Effector CD4-positive, alpha-beta T cell (primary cell): ENCODE measurements around the gene RGCC.
"Not testable (repeated sequence)": the region's sequence is repeated elsewhere in the genome, so short reads cannot be mapped to it uniquely, and the experiment has no call there.

Experiments used
- DNase-seq: peaks from one replicate; pipeline ENCODE4 v3.0.0-alpha.2; 2020
- total RNA-seq: gene quantifications from one replicate; lab custom pipeline; 2026; lab: John Stamatoyannopoulos, UW

Gene RGCC
- 554 reads per million, percentile 98 among the genes with 10 or more reads in this experiment for total RNA-seq

DNA sequence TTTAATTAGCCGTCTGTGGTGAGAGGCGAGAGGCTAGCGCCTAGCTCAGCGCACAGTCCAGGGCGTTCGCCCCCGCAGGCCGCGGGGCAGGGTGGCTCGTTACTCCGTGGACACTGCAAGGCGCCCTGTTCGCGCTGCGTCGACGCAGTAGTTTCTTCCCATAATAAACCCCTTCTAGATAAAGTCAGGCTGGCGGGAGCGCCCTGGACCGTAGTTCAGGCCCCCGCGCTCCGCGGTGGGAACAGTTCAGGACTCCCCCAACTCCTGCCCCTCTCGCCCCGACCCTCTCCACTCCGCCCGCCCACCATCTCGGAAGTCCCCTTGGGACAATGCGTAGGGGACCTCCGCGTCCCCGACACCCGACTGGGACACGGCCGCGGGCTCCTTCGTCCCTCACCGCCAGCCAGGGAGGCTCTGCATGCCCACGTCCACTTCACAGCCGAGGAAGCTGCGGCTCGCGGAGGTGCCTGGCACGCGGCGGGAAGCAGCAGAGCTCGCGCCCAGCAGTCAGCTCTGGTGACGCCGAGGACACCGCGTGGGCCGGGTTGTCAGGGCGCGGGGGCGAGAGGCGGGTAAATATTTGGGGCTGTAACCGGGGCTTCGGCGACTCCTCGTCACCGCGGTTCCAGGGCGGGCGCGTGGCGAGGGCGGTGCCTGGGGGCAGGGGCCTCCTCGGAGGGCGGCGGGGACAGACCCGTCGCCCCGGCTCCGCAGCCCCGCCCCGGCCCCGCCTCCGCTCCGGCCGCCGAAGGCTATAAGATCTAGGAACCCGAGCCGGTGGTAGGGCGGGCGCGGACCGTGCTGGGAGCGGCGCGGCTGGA, at the start of gene RGCC:
RGCC (plus strand) TSS at position 783 of the 821 bp plus-strand sequence. CDS start 158 bp downstream, outside the sequence.
- DNase-seq = peak; percentile 95

DNA sequence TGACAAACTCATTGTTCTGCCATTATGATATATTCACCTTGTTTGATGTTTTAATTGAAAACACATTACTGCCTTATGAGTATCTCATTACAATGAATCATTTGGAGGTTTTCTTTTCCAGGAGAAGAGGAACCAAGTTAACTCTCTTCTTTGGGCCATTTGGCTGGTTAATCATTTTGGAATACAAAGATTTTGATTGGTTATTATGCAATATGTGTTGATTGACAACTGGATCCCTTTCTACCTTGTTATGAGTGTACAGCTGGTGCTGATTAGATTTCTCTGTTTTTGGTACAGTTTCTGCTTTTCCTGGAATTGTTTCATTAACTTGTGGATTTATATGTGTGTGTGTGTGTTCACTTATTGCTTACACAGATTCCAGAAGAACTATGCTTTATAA, 49.2 kb upstream of the RGCC start:
- no peak for DNase-seq

DNA sequence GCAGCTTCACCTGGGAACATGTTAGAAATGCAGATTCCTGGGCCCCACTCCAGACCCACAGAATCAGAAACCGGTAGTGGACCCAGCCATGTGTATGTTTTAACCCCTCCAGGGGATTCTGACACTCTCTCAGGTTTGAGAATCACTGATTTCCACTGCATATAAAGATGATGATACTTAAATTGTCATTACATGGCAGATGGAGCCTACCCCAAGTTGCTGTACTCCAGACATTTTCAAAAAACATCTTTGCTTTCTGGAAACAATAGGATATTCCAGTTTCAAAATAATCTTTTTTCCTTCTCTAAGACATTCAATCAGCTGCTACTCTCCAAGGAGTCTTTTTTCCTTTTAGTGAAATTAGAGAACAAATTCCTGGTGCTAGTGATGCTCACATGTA, 48.6 kb upstream of the RGCC start:
- DNase-seq = no peak

DNA sequence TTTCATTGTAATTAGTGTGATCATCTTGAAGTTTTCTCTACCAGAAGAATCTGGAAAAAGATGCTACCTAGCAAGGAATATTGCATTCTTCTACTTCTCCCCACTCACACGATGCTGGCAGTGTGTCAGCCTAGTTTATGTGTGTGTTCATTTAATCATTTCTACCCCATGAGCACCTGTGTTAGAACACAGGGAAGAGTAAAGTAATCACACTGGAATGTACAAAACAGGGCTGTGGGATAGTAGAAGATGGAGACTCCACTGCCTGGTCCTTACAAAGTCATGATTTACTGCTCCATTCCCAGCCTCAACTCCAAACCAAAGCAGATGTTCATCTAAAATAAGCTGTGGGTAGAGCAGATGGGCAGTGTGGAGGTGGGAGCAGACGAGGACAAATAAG, 47.7 kb upstream of the RGCC start:
- DNase-seq = no peak

DNA sequence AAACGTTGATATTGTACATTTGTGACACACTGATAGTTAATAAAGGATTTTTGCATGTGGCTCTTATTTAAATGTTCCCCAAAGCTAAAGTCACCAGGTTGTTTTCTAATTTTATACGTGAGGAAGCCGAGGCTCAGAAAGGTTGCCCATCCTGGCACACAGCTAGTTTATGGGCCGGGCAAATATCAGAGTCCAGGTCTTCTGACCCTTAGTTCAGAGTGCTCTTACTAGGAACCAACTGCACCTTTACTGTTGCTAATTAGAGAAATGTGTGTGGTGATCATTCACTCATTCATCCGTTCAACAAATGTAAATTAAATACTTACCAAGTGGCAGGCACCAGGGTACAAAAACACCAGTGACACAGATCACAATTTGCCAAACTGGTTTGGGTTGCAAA, 46.3 kb upstream of the RGCC start:
- DNase-seq = no peak

GRCh38 chr13:41411522-41411921, 45.8 kb upstream of the RGCC start:
- DNase-seq = no peak

GRCh38 chr13:41413872-41414271, 43.5 kb upstream of the RGCC start:
- no peak for DNase-seq

GRCh38 chr13:41416276-41416675, 41.1 kb upstream of the RGCC start:
- DNase-seq = no peak

DNA sequence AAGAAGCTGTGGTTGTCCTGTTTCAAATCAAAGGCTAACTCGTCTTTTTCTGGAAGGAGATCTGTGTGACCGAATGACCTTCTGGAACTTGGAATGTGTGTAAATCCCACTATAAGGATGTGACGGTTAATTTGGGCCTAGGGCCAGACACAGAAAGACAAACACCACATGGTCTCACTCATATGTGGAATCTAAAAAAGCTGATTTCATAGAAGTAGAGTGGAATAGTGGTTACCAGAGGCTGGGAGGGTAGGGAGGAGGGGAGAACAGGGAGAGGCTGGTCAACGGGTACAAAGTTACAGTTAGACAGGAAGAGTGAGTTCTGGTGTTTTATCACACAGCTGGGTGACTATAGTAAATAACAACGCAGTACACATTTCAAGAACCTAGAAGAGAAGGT, 39.3 kb upstream of the RGCC start:
- no peak for DNase-seq

DNA sequence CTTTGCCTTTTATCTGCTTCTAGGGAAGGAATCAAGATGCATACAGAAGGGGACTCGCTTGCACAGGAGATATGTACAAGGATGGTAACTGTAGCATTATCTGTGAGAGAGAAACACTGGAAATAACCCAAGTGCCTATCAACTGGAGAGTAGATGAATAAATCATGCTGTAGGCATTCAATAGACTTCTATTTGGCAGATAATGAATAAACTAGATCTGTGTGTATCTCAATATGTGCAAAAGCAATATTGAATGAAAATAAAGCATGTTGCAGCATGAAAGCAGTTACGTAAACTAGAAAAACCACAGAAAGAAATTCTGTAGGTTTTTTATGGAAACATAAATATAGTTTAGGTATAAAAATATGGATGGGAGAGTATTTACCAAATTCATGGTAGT, 38.6 kb upstream of the RGCC start:
- no peak for DNase-seq

GRCh38 chr13:41419206-41419605, 38.1 kb upstream of the RGCC start:
- no peak for DNase-seq

GRCh38 chr13:41420146-41420545, 37.2 kb upstream of the RGCC start:
- DNase-seq = no peak

GRCh38 chr13:41421330-41421729, 36.0 kb upstream of the RGCC start:
- not testable (repeated sequence) for DNase-seq

GRCh38 chr13:41421983-41422382, 35.4 kb upstream of the RGCC start:
- DNase-seq = not testable (repeated sequence)

DNA sequence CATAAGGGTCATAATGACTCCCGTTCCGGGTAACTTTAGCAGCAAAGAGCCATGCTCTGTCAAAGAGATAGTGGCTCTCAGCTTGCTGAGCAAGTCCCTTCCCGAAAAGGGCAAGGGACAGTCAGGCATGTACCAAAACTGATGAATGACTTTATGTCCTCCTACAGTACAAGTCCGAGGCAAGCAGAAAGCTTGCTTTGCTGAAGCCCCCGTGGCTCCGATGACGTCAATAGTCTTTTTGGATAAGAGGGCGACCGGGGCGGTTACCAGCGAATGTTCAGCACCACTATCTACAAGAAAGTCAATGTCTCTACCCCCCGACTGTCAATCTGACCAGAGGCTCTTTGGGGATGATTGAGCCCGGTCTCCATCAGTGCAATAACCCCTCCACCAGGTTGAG, 34.1 kb upstream of the RGCC start:
- DNase-seq = not testable (repeated sequence)

- DNase-seq = not testable (repeated sequence)
Observed at GRCh38 chr13:41424675-41425074, 32.7 kb upstream of the RGCC start.

DNA sequence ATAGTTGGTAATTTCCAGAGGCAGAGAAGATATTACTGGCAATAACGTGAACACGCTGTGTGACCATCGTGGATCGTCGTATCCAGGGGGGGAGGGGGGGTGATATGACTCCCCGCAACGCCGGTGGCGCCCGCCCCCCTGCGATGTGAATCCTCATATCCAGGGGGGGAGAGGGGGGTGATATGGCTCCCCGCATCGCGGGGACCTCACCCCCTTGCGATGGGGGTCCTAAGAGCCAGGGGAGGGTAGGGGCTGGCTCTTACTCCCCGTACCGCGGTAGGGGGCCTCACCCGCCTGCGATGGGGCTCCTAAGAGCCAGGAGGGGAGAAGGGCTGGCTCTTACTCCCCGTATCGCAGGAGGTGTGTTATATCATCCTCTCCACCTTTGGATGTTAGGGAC, 31.3 kb upstream of the RGCC start:
- no peak for DNase-seq

DNA sequence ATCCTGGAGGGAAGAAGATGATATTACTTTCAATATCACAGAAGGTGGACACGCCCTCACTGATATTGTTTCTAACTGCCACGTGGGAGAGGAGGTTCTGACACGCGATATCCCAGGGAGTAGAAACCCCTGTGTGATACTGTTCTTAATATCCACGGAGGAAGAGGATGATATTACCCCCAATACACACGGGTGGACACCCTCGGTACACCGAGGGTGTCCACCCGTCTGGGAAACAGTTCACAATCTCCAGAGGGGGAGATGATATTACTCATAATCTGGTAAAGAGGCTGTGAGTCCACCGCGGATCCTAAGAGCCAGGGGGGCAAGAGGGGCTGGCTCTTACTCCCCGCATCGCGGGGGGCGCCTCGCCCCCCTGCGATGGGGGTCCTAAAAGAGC, 29.7 kb upstream of the RGCC start:
- DNase-seq = no peak

GRCh38 chr13:41428155-41428554, 29.2 kb upstream of the RGCC start:
- DNase-seq = peak; percentile 34

DNA sequence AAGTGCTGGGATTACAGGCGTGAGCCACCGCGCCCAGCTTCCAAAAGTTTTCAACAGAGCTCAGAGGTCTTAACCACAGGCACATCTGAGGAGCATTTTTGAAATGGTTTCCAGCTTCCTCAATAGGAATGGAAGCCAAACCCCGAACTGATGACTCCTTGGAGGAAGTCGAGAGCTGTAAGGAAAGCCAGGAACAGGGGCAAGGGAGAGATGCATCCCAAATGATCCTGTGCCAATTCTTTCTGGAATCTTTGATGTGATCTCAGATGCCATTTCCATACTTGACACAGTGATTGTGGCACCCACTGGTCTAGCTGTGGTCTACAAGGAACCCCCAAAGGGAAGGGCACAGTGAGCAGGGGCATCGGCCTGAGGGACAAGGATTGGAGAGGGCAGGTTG, 23.3 kb upstream of the RGCC start:
- not testable (repeated sequence) for DNase-seq

GRCh38 chr13:41434831-41435520, 22.4 kb upstream of the RGCC start:
- no peak for DNase-seq

- DNase-seq = no peak
Observed at GRCh38 chr13:41443969-41444368, 13.4 kb upstream of the RGCC start.

GRCh38 chr13:41452462-41452861, 4.9 kb upstream of the RGCC start:
- no peak for DNase-seq

DNA sequence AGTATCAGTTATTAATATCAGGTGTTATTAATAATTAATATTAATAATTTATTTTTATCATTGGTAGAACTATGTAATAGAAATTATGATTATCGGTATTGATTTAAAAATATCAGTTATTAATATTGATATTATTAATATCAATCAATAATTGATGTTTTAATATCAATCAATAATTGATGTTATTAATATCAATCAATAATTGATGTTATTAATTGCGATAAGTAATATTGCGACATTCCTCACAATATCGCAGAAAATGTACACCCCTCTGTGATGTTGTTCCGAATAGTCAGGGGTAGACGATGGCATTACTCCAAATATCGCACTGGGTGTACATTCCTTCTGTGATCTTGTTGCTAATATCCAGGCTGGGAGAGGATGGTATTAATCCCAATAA, 3.7 kb upstream of the RGCC start:
- no peak for DNase-seq
